HG03460 (cell line): ENCODE measurements around the gene AHR.
"Not testable (repeated sequence)": the region's sequence is repeated elsewhere in the genome, so short reads cannot be mapped to it uniquely, and the experiment has no call there.

Source experiments
- ATAC-seq: cut with Tn5 transposase; IDR thresholded peaks from one replicate; pipeline ENCODE4 v1.9.1; 2021; ENCODE audit not compliant: unreplicated experiment

The AHR gene

GRCh38 chr7:17371671-17372524 is 73.4 kb downstream of the AHR start:
- no peak for ATAC-seq

- no peak for ATAC-seq
These were observed 75.7 kb downstream of the AHR start for GRCh38 chr7:17374157-17374556.

GRCh38 chr7:17374654-17375053 is 76.2 kb downstream of the AHR start:
- no peak for ATAC-seq

- ATAC-seq, result no peak
These were observed 78.1 kb downstream of the AHR start for GRCh38 chr7:17376595-17376994.

- no peak for ATAC-seq
These were observed 82.5 kb downstream of the AHR start for GRCh38 chr7:17380736-17381662.

GRCh38 chr7:17382408-17383354 is 84.2 kb downstream of the AHR start:
- not testable (repeated sequence) for ATAC-seq

- no peak for ATAC-seq
These were observed 85.9 kb downstream of the AHR start for GRCh38 chr7:17384400-17384799.

GRCh38 chr7:17385612-17386011 is 87.2 kb downstream of the AHR start:
- ATAC-seq, result no peak

GRCh38 chr7:17390392-17390791 is 91.9 kb downstream of the AHR start:
- no peak for ATAC-seq

- no peak for ATAC-seq
These were observed 92.9 kb downstream of the AHR start for GRCh38 chr7:17391366-17391765.

- no peak for ATAC-seq
These were observed 94.4 kb downstream of the AHR start for GRCh38 chr7:17392846-17393245.

- ATAC-seq, result not testable (repeated sequence)
These were observed 96.1 kb downstream of the AHR start for GRCh38 chr7:17394563-17394962.
